Measurements from ENCODE around the gene THEM5.

THEM5 gene

GRCh38 chr1:151819976-151820623, 33.4 kb downstream of the THEM5 start:
- DNase-seq (ENCODE audit: low read depth) = no peak

DNA sequence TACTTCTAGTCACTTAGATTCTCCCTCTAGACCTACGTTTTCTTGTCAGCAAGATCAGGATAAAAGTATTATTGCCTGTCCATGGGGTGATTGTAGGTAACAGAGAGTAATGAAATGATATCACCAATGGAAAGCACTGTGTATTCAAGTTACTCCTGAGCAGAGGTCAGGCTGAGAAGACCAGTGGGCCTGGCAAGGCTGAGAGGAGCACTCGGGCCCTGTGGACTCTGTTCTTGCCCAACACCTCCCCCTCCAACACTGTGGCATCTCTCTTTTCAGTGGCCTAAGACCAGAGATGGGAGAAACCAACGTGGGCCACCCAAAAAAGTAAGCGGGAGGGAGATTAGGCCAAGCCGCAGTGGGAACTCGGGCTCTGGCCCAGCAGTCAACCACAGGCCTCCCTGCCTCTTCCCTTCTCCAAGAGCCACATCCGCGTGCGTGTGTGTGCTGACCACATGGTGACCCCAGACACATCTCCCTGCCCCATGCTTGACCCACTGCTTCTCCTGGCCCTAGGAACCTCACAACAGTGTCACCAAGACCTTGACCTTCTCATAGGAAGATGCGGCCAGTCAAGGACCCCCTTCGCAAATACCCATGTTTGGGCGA, 34.2 kb downstream of the THEM5 start:
- no peak for DNase-seq (ENCODE audit: low read depth)

- no peak for DNase-seq (ENCODE audit: low read depth)
Observed at GRCh38 chr1:151817353-151817730, 36.2 kb downstream of the THEM5 start.

GRCh38 chr1:151816548-151817352, 36.8 kb downstream of the THEM5 start:
- no peak for DNase-seq (ENCODE audit: low read depth)

GRCh38 chr1:151815716-151816327, 37.7 kb downstream of the THEM5 start:
- no peak for DNase-seq (ENCODE audit: low read depth)

DNA sequence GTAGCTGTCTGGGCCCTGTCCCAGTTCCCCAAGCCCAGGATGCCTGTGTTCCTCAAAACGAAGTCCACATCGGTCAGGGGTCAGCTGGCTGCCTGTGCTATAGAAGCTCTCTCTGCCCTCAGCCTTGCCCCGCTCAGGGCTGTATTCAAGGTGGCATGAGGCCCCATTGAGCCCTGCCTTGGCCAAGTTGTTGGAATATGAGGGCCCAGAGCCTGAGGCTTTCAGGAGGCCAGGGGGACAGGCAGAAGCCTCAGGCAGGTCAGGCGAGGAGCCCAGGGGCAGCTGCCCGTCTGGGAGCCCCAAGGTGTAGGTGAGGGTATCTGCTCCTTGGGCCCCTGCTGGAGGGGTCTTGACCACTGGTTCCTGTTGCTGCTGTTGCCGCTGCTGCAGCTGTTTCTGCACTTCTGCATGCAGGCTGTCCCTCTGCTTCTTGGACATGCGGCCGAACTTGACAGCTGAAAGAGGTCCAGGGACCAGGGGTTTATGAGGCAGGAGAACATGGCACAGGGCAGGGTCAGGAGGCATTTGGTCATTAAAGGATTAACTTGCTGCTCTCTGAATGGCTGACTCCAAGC, 38.5 kb downstream of the THEM5 start:
- no peak for DNase-seq (ENCODE audit: low read depth)

GRCh38 chr1:151814426-151814825, 39.1 kb downstream of the THEM5 start:
- no peak for DNase-seq (ENCODE audit: low read depth)

DNA sequence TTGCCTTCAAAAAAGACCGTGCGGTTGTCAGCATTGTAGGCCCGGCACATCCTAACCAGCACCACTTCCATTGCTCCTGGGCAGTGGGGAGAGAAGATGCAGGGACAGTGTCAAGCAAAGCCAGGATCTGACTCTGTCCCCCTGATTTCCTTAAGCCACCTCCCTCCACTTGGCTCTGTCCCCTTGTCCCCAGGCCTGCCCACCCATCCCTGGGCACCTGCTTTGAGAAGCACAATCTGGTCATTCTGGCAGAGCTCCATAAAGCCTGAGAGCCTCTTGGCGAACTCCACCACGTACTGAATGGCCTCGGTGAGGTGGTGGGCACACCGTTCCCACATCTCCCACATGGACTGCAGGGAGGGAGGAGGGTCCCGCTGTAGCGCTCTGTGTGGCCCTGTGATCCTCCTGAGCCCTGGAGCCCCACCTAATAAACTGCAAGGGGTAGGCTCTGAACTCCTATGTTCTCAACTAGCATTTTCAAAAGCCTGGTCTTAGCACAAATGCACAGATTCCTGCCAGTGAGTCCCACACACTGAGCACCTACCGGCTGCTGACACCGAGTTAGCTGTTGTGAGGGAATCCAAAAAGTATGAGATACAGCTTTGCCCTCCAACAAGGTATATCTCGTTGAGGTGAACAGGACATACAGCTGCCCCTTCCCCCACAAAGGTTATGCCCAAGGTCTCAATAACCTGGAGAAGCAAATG, 40.1 kb downstream of the THEM5 start:
- DNase-seq (ENCODE audit: low read depth) = no peak

- DNase-seq (ENCODE audit: low read depth) = peak; percentile 9
Observed at GRCh38 chr1:151811181-151811580, 42.3 kb downstream of the THEM5 start.

- no peak for DNase-seq (ENCODE audit: low read depth)
Observed at GRCh38 chr1:151809985-151810556, 43.4 kb downstream of the THEM5 start.

GRCh38 chr1:151809290-151809984, 44.1 kb downstream of the THEM5 start:
- DNase-seq (ENCODE audit: low read depth) = no peak

DNA sequence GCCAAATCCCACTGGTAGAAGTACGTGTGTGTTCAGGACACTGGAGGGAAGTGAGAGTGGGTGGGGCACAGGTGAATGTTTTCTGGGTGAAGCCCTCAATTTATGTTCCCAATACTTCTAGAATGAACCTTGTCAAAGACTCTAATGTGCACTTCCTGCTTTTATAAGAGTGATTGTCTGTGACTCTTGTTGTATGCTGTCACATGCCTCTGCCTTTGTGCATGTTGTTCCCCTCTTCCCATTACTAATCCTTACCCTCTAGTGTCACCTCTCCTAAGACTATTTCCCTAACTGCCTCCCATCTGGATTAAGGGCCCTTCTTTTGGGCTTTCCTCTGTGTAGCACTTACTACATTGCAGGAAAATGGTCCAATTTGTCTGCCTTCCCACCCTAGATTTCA, 45.7 kb downstream of the THEM5 start:
- DNase-seq (ENCODE audit: low read depth) = no peak

- DNase-seq (ENCODE audit: low read depth) = no peak
Observed at GRCh38 chr1:151807131-151807530, 46.4 kb downstream of the THEM5 start.

DNA sequence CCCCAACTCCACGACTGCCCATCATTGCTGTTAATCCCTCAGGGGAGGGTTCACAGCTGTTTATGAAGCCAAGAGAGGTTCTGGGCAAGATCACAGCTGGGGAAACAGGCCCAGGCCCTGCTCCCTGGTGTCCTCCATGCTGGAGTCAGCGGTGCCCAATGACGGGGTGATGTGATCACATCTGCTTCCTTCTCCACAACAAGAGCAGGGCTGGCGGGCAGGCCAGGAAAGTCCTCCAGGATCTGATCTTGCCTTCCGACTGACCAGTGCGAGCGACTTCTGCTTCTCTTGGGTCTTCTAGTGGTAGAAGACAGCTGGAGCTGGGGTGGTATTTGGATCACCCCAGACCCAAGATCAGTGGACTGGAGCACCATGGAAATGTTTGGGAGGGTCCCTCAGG, 47.3 kb downstream of the THEM5 start:
- DNase-seq (ENCODE audit: low read depth) = no peak

DNA sequence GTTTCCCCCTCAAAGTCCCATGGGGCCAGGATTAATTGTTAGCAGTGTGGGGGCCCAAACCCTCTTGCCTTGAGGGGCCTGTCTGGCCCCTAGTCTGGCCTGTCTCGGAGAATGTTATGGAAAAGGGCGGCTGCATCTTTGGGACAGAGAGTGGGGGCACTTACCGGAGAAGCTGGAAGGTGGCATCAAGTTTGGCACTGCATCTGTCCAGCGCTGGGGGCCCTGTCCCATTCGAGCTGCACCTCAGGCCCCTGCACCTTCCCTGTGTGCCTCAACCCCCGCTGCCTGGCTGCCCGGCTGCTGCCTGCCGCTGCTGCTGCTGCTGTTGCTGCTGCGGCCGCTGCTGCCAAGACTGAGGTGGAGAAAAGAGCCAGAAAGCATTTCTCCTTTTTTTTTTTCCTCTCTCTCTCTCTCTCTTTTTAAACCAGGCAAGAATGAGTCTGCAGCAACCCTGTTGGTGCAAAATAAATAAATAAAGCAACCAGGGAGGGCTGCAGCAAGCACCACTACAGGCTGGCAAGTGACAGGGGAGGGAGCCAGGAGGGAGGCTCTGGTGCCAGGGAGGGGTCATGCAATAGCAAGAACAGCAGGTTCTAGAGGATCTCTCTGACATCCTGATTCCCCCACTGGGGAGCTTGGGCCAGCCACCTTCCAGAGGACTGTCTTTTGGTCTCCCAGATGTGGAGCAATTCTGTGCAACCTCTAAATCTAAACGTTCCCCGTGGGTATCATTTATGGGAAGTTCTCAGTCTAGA, 48.3 kb downstream of the THEM5 start, which contains the start of gene LINGO4:
Gene LINGO4 (minus strand): TSS at position 354 of the 755 bp plus-strand sequence. CDS start 2,715 bp downstream, outside the sequence.
- no peak for DNase-seq (ENCODE audit: low read depth)

DNA sequence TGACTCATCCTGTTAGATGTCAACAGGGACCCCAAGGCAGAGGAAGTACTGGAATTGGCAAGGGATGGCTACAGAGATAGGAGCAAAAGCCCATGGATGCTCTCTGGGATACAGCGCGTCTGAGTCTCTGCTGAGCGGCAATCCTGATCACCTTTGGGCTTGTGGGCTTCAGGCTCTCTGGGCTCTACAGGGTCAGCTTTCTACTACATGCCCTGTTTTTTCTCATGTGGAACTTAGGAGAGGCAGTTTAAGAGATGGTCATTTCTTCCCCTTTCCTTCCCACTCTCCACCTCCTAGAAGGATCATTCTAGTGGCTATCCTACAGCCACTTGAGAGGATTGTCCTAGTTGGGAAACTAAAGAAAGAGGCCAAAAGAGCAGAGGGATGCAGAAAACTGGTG, 49.6 kb downstream of the THEM5 start:
- DNase-seq (ENCODE audit: low read depth) = no peak

GRCh38 chr1:151803164-151803563, 50.3 kb downstream of the THEM5 start:
- no peak for DNase-seq (ENCODE audit: low read depth)

DNA sequence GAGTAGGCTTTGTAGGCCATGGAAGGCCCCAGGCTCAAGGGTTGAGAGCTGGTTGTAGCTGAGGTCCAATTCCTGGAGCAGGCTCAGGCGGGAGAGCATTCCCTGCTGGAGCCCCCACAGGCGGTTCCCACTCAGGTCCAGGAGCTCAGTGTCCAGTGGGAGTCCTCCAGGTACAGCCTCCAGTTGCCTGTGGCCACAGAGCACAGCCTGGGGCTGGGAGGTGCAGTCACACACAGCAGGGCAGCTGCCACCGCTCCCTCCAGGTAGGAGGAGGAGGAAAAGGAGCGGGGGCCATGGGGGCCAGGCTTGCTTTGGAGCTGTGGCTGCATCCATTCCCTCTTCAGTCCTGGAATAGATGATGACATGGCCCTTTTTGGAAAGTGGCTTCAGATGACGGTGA, 51.1 kb downstream of the THEM5 start:
- no peak for DNase-seq (ENCODE audit: low read depth)

DNA sequence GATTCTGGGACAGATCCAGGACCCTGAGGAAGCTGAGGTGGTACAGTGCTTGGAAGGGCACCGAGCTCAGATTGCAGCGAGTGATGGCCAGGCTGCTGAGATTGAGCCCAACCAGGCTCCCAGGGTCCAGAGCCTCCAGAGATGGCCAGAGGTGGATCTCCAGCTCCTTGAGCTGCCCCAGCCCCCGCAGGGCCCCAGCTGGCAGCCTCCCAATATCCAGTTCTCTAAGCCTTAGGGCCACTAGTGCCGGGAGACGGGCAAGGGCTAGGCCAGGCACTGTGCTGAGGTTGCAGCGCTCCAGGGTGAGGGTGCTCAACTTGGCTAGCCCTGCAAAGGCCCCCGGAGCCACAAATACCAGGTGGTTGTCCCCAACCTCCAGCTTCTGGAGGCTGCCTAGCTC, 51.7 kb downstream of the THEM5 start:
- DNase-seq (ENCODE audit: low read depth) = no peak

DNA sequence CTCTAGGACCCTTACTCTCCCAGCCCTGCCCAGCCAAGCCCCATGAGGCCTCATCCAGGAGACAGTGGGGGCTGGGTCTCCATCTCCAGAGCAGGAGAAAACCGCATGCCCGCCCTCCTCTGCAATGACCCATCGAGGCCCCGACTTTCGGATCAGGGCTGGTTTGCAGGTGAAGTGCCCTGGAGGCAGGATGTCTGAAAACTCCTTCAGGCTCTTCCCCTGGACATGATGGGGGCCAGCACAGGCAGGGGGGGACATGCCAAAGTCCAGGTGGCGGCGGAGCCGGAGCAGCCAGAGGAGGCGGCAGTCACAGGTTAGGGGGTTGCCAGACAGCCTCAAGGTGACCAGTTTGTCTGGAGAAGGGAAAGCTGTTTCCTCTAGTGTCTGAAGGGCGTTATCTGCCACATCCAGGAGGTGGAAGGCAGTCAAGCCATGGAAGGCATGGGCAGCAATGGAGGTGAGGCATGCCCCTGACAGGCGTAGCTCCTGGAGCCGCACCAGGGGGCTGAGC, 52.1 kb downstream of the THEM5 start:
- no peak for DNase-seq (ENCODE audit: low read depth)
